LHCN-M2 (cell line): ENCODE measurements around the gene LINC01488. TPM values are rescaled to one million over a fixed set of nuclear protein-coding genes. Genes with fewer than 3 reads are reported as not detected.

ENCODE experiments used
- DNase-seq: peaks from one replicate; pipeline ENCODE4 v3.0.0-alpha.2; 2012; ENCODE audit warnings: low read depth
- polyA plus RNA-seq: library from polyadenylated mRNA; unstranded; fragments of >200 nt; gene quantifications from one replicate; pipeline ENCODE4 v1.2.1, GENCODE V29; 2012; ENCODE audit warnings: missing spikeins
- total RNA-seq: library from RNA; depleted of rRNA; stranded (reverse); fragments of >200 nt; gene quantifications from 2 replicates; pipeline ENCODE4 v1.2.3, GENCODE V29; 2014; rRNA removed

LINC01488 gene
- total RNA-seq: not detected in 2 replicates
- polyA plus RNA-seq: 0.12 TPM

DNA sequence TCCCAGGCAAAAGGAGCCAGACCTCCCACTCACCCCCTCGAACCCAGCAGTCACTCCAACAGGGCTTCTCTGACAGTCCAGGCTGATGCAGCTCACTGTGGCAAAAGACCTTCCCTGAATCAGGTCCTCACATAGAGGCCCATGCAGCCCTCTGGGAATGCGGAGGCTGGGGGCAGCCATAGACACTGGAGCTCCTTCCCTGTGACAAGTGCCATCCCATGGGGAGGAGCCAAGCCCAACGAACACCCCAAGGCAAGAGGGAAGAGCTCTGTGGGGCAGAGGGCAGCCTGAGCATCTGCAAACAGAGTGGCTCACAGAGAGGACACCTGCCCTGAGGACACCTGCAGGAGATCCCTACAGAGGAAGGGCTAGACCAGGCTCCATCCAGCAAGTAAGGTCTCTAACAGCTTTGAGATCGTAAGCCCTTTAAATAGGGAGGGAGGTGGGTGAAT, at the start of gene LINC01488:
Gene LINC01488 (plus strand): TSS at position 271 of the 452 bp plus-strand sequence.
- DNase-seq: no peak

DNA sequence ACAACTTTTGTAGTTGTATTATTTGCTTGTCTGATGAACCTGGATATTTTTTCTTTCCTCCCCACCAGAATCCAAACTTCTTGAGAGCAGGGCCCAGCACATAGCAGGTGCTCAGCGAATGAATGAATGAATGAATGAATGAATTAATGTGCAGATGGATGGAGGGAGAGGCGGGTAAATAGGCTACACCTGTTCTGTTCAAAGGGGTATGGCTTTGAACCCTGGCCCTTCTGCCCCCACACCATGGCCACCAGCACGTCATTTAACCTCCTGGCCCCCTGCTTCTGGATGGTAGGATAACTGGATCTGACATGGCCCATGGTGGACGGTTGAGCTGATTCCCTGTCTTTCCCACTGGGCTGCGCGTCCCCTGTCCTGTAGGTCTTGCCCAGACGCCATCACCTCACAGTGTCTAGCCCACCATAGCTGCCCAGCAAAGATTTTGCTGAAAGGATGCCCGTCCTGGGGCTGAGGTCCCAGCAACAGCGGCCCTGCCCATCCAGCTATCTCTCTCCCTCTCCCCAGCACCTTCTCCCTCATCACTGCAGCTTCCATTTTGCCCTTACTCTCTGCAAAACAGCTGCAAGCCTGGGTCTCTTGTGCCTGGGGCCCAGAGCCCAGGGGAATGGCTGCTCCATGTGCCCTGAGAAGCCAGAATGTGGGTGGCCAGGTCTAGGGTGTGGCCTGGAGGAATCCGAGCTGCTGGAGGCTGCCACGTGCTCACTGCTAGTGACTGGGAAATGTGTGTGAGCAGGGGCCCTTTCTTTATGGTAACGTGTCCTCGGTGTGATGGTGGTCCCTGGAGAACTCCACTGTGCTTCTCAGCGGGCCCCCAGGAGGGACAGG, 49.3 kb upstream of the LINC01488 start:
- DNase-seq: no peak

DNA sequence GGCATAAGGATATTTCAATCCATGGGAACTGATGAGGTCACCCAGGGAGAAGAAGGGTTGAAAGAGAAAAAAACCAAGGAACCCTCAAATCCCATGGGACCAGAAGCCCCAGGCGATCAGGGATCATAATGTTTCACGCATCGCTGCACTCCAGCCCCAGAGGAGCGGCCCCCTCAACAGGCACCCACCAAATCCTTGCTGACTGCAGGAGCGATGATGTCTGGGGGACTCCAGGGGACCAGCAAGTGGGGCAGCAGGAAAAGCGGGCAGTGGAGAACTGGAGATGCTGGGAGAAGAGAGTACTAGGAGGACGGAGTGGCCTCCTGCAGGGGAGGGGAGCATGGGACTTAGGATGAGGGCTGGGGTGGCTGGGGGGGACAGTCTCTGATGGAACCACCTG, 47.7 kb upstream of the LINC01488 start:
- no peak for DNase-seq

DNA sequence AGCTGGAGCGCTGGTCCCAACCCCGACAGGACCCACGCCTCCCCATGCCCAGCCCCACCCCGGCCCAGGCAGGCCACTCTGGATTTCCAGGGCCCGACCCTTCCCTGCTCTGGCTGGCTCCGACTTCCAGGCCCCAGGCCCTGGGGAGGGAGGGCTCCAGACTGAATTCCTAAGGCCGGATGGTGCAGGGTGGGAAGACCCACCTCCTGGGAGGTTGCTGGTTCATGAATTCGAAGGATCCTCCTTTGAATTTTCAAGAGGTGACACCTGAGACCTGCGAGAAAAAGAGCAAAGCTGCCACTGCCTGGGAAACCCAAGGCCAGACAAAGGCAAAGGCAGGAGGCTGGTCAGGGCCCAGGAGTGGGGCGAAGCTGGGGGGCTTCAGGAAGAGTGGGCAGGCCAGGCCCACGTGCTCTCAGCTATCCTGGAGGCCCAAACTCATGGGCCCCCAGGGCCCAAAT, 47.0 kb upstream of the LINC01488 start:
- no peak for DNase-seq

GRCh38 chr11:69435161-69435986, 46.1 kb upstream of the LINC01488 start:
- no peak for DNase-seq

DNA sequence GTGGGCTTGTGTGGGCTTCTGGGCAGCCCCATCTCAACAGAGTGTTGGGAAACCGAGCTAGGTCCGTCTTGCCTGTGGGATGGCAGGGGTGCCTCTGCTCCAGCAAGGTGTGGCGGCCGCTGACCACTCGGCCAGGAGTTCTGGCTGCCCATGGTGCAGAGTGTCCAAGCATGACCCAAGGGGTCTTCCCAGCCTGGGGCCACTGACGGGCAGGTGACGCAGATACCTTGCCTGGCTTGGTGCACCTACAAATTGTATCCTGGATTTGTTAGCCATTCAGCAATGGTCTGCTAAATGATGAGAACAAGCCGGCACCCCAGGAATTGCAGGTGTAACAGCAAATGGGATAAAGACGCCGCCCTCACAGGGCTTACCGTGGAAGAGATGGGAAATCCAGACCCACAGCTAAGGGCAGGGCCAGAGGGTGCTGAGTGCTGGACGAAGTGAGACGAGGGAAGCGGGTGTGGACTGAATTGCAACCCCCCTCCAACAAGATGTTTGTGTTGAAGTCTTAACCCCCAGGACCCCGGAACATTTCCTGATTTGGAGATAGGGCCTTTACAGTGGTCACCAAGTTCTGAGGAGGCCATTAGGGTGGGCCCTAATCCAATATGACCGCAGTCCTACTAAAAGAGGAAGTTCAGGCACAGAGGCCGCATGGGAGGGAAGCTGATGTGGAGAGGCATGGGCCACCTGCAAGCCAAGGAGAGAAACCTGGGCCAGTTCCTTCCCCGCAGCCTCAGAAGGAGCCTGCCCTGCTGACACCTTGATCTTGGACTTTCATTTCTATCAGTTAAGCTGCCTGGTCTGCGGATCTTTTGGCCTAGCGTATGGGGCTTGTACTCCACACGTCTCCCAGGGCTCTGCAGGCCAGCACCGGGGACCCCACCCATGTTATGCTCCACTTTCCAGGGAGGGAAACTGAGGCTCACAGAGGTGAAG, 45.2 kb upstream of the LINC01488 start:
- no peak for DNase-seq

DNA sequence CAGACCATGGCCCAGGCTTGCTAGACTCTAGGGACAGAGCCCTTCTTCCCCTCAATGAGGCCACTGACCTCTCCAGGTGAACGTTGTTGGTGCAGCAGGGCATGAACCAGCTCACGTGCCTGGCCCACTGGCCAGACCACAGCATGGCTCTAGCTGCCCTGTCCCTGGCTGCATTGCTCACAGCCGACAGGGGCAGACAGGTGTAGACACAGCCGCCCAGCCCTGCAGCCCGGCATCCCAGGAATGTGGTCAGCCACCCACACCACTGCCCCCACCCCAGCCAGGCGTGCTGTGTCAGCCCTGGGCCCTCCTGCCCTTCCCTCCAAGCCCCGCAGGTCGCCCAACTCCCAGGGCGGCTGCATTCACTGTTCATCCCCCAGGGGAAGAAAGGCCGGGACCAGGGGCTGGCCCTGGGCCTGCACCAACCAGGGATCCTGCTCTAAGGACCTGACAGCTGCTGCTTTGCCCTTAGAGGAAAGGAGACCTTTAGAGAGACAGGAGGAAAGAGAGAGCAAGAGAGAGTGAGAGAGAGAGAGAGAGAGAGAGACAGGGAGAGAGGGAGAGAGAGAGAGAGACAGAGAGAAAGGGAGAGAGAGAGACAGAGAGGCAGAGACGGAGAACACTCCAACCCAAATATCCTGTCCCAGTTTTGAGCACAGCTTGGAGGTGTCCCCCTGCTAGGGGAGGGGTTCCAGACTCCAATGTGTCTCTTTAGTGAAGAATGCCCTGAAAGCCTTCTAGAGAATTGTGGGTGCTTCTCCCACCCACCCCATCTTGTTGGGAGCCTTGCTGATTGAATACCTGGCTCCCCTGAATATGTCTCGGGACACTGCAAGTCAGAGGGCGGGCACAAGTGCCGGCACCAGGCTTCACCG, 44.2 kb upstream of the LINC01488 start:
- DNase-seq: peak; percentile 91

GRCh38 chr11:69437876-69438205, 43.6 kb upstream of the LINC01488 start:
- no peak for DNase-seq

DNA sequence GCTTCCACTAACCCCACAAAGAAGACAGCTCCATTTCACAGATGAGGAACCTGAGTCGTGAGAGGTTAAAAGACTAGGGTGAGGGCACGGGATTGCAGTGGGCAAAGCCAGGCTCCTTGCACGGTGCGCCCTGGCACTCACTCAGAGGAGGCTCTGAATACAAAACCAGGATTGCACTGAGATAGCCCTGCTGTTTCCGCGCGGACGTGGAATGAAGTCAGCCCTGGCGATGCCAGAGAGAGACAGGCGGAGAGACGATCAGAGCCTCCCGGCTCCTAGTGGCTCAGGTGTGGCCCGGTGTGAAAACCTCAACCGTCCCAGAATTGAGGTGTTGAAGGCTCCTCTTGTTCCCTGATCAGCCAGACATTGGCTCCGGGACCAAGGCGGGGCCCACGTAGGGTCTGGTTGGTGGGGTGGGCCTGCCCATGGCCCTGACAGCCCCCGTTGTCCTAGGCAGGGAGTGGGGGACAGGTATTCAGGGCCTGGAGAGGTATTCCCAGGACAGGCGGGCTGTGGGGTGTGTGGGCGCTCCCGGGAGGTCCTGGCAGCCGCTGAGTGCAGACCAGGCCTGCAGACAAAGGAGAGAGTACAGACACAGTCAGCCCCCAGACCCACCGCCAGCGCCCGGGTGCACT, 43.1 kb upstream of the LINC01488 start:
- no peak for DNase-seq

DNA sequence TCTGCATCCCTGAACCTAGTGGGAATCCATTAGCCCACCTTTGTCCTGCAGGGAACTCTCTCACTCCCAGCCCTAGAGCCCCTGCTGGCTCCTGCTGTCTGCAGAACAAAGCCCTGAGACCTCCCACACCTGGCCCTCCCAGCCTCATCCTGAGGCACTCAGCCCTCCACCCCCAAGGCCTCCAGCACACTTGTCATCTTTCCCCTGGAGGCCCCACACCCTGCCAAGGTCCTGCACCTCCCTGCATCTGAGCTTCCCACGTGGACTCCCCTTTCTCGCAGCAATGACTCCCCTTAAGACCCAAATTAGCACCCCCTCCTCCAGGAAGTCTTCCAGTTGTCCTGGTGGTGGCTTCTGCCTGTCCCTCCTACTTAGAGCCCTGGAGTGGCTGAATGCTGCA, 42.3 kb upstream of the LINC01488 start:
- no peak for DNase-seq

GRCh38 chr11:69439651-69440464, 41.6 kb upstream of the LINC01488 start:
- DNase-seq: no peak

DNA sequence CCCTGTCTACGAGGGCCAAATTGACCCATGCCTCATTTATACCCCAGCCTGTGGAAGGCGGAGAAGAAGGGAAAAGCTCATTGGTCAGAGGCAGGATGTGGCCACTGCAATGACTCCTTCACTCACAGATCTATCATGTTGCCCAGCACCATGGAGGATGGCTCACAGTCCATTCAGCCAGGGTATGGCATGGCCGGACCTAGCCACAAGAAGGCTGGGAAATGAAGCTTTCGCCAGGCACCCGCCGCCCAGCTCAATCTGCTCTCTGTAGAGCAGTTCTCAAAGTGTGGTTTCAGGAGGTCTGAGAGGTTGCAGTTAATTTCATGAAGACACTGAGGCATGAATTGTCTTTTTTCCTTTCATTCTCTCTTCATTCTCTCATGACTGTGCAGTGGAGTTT, 40.6 kb upstream of the LINC01488 start:
- no peak for DNase-seq

- DNase-seq: no peak
Measured at GRCh38 chr11:69442012-69442806, 39.3 kb upstream of the LINC01488 start.

GRCh38 chr11:69442807-69443137, 38.7 kb upstream of the LINC01488 start:
- peak; percentile 70 for DNase-seq

GRCh38 chr11:69443138-69443967, 38.1 kb upstream of the LINC01488 start:
- DNase-seq: peak; percentile 95

GRCh38 chr11:69443968-69444364, 37.5 kb upstream of the LINC01488 start:
- peak; percentile 35 for DNase-seq

DNA sequence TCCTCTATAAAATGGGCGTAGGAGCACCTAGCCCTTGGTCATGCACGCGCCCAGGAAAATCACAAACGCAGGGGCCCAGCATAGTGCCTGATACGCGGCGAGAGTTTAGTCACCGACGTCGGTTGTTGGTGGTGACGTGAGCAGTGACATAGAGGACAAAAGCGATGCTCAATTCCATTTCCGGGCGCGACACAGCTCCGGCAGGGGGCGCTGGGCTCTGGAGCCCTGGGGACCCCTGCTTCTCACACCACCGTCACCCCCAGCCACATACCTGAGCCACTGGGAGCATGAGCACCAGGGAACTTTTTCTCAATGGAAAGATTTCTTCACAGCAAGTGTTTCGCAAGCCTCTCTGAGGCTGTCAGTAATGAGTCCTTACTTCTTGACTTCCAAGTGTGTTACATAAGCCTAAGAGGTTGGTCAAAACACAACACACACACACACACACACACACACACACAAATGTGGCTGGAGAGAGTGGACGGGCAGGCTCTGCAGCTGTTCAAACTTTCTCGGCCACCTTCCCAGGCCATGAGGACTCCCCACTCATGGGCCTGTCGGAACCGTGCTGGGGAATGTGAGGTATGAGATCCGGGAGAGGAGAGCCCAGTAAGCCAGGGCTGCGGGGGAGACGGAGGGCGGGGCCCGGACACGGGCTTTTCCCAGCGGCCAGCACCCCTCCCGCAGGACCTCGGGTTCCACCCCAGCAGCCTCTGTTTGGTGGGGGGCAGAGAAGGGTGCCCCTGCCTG, 36.9 kb upstream of the LINC01488 start:
- DNase-seq: peak; percentile 95
